ENCODE data around the gene ANTXR2. TPM values are rescaled to one million over a fixed set of nuclear protein-coding genes. Genes with fewer than 3 reads are reported as not detected.
A peak's percentile ranks its signal among the peaks of the same experiment; 100 is the strongest.
"Not testable (repeated sequence)": the region's sequence is repeated elsewhere in the genome, so short reads cannot be mapped to it uniquely, and the experiment has no call there.

Gene ANTXR2
- polyA plus RNA-seq, result 10 to 100 TPM in 2 of 4 donors, 1 to 10 TPM in 2; 3.6 to 41.7 (median 10.5) TPM
- long read RNA-seq, donor 1, full-length matches to known transcripts, result 5 of 5 reads
- long read RNA-seq, donor 1, partial matches to known transcripts, result 0 of 5 reads
- long read RNA-seq, donor 1, other reads (novel, unspliced or antisense), result 0 of 5 reads
- long read RNA-seq, donor 2, full-length matches to known transcripts, result 2 of 2 reads
- long read RNA-seq, donor 2, partial matches to known transcripts, result 0 of 2 reads
- long read RNA-seq, donor 2, other reads (novel, unspliced or antisense), result 0 of 2 reads
- long read RNA-seq, donor 3, full-length matches to known transcripts, result 2 of 2 reads
- long read RNA-seq, donor 3, partial matches to known transcripts, result 0 of 2 reads
- long read RNA-seq, donor 3, other reads (novel, unspliced or antisense), result 0 of 2 reads
- long read RNA-seq, donor 4, result 0 reads
- long read RNA-seq, donor 5, full-length matches to known transcripts, result 1 of 1 reads
- long read RNA-seq, donor 5, partial matches to known transcripts, result 0 of 1 reads
- long read RNA-seq, donor 5, other reads (novel, unspliced or antisense), result 0 of 1 reads
- long read RNA-seq, donor 6, full-length matches to known transcripts, result 1 of 10 reads
- long read RNA-seq, donor 6, partial matches to known transcripts, result 9 of 10 reads
- long read RNA-seq, donor 6, other reads (novel, unspliced or antisense), result 0 of 10 reads
- long read RNA-seq, donor 7, full-length matches to known transcripts, result 10 of 15 reads
- long read RNA-seq, donor 7, partial matches to known transcripts, result 5 of 15 reads
- long read RNA-seq, donor 7, other reads (novel, unspliced or antisense), result 0 of 15 reads
- long read RNA-seq, donor 8, full-length matches to known transcripts, result 3 of 3 reads
- long read RNA-seq, donor 8, partial matches to known transcripts, result 0 of 3 reads
- long read RNA-seq, donor 8, other reads (novel, unspliced or antisense), result 0 of 3 reads
- long read RNA-seq, donor 9, result 0 reads
- long read RNA-seq, donor 10, full-length matches to known transcripts, result 10 of 10 reads
- long read RNA-seq, donor 10, partial matches to known transcripts, result 0 of 10 reads
- long read RNA-seq, donor 10, other reads (novel, unspliced or antisense), result 0 of 10 reads

DNA sequence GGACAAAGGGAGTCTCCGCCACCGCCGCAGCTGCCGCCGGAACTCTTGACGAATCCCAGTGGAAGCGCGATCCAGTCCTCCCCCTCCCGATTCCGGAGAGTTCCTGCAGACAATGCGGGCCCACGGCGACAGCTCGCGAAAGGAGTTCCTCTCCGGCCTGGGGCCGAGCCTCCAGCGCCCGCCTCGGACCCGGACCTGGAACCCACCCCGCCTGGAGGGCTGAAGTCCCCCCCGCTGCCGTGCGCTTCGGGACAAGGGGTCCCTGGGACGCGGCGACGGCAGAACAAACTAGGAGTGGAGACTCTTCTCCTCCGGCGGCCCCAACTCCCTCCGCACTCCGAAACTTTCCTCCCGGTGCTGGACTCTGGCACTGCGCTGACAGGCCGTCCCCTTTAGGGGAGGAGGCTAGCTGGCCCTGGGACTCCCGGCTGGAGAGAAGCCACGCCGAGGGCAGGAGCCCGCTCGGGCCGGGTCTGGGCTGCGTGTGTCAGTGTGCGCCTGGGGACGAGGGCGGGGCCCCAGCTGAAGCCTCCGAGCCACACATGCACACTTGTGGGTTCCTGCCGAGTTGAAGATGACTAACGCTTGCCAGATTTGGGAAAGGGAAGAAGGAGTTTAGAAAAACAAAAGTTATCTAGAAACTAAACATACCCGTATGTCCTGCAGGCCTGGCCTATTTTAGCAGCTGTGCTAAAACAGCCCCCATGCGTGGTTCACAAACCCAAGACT, at the start of gene ANTXR2:
ANTXR2 (minus strand) TSS at position 486 of the 729 bp plus-strand sequence. CDS start 669 bp downstream, outside the sequence.
- FAIRE-seq (no peak), DNase-seq (peak; percentile 86 to 92)
- H3K4me1 ChIP-seq (ENCODE audit: control insufficient read depth in 3 of 3, insufficient read depth in 2 of 3, low read depth in 1 of 3, low read length in 2 of 3), result peaks cover 0 to 26% (median 9%) of the 10 kb centered on the region in 3 donors
- peak within 1 kb of the TSS; percentile 84 to 95 (median 93) for H3K27ac ChIP-seq (ENCODE audit: low read depth in 1 of 3, low read length in 2 of 3)
- H3K27me3 ChIP-seq (ENCODE audit: control insufficient read depth in 3 of 3, insufficient read depth in 3 of 3, low read length in 3 of 3), result no peaks in the 10 kb centered on the region
- H3K4me3 ChIP-seq (ENCODE audit: low read depth in 1 of 3, low read length in 3 of 3), result peak within 1 kb of the TSS; percentile 82 to 94 (median 88)
- WGBS, 3 donors, result 0 to 1% (median 1%) methylated on average over 48 to 52 of the region's 52 CpGs
- H3K36me3 ChIP-seq (ENCODE audit: control insufficient read depth in 3 of 3, insufficient read depth in 2 of 3, low read depth in 1 of 3, low read length in 3 of 3), result peaks cover 0 to 3% (median 0%) of the 10 kb centered on the region in 3 donors
- no peaks in the 10 kb centered on the region for H3K9me3 ChIP-seq (ENCODE audit: control insufficient read depth in 2 of 2, insufficient read depth in 1 of 2, low read depth in 1 of 2, low read length in 1 of 2)

DNA sequence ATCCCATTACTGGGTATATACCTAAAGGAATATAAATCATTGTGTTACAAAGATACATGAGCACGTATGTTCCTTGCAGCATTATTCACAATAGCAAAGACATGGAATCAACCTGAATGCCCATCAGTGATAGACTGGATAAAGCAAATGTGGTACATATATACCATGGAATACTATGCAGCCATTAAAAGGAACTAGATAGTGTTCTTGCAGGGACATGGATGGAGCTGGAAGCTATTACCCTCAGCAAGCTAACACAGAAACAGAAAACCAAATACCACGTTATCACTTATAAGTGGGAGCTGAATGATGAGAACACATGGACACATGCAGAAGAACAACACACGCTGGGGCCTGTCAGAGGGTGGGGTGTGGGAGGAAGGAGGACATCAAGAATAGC, 48.8 kb upstream of the ANTXR2 start:
- not testable (repeated sequence) for H3K27ac ChIP-seq (ENCODE audit: low read depth in 1 of 3, low read length in 2 of 3); H3K36me3 ChIP-seq (ENCODE audit: control insufficient read depth in 3 of 3, insufficient read depth in 2 of 3, low read depth in 1 of 3, low read length in 3 of 3); H3K9me3 ChIP-seq (ENCODE audit: control insufficient read depth in 2 of 2, insufficient read depth in 1 of 2, low read depth in 1 of 2, low read length in 1 of 2); H3K27me3 ChIP-seq (ENCODE audit: control insufficient read depth in 3 of 3, insufficient read depth in 3 of 3, low read length in 3 of 3); H3K4me3 ChIP-seq (ENCODE audit: low read depth in 1 of 3, low read length in 3 of 3); FAIRE-seq; H3K4me1 ChIP-seq (ENCODE audit: control insufficient read depth in 3 of 3, insufficient read depth in 2 of 3, low read depth in 1 of 3, low read length in 2 of 3); DNase-seq
- 88 to 91% (median 90%) methylated on average over 3 of the region's 3 CpGs for whole genome bisulfite sequencing, 3 donors

GRCh38 chr4:80119620-80120019, 46.6 kb upstream of the ANTXR2 start:
- not testable (repeated sequence) for H3K4me3 ChIP-seq (ENCODE audit: low read depth in 1 of 3, low read length in 3 of 3); H3K27me3 ChIP-seq (ENCODE audit: control insufficient read depth in 3 of 3, insufficient read depth in 3 of 3, low read length in 3 of 3); H3K9me3 ChIP-seq (ENCODE audit: control insufficient read depth in 2 of 2, insufficient read depth in 1 of 2, low read depth in 1 of 2, low read length in 1 of 2); DNase-seq; FAIRE-seq; H3K4me1 ChIP-seq (ENCODE audit: control insufficient read depth in 3 of 3, insufficient read depth in 2 of 3, low read depth in 1 of 3, low read length in 2 of 3); H3K36me3 ChIP-seq (ENCODE audit: control insufficient read depth in 3 of 3, insufficient read depth in 2 of 3, low read depth in 1 of 3, low read length in 3 of 3); H3K27ac ChIP-seq (ENCODE audit: low read depth in 1 of 3, low read length in 2 of 3)
- 75 to 79% (median 79%) methylated on average over 3 of the region's 3 CpGs for WGBS, 3 donors

GRCh38 chr4:80116516-80116915, 43.5 kb upstream of the ANTXR2 start:
- H3K9me3 ChIP-seq (ENCODE audit: control insufficient read depth in 2 of 2, insufficient read depth in 1 of 2, low read depth in 1 of 2, low read length in 1 of 2), result no peaks in the 10 kb centered on the region
- no peak overlapping the region for H3K4me3 ChIP-seq (ENCODE audit: low read depth in 1 of 3, low read length in 3 of 3)
- no peaks in the 10 kb centered on the region for H3K27me3 ChIP-seq (ENCODE audit: control insufficient read depth in 3 of 3, insufficient read depth in 3 of 3, low read length in 3 of 3)
- H3K27ac ChIP-seq (ENCODE audit: low read depth in 1 of 3, low read length in 2 of 3), result no peak overlapping the region
- no peaks in the 10 kb centered on the region for H3K4me1 ChIP-seq (ENCODE audit: control insufficient read depth in 3 of 3, insufficient read depth in 2 of 3, low read depth in 1 of 3, low read length in 2 of 3)
- no peak for DNase-seq
- 10 to 58% (median 39%) methylated on average over 1 of the region's 1 CpG for WGBS, 3 donors
- no peak for FAIRE-seq
- no peaks in the 10 kb centered on the region for H3K36me3 ChIP-seq (ENCODE audit: control insufficient read depth in 3 of 3, insufficient read depth in 2 of 3, low read depth in 1 of 3, low read length in 3 of 3)

- no peaks in the 10 kb centered on the region for H3K36me3 ChIP-seq (ENCODE audit: control insufficient read depth in 3 of 3, insufficient read depth in 2 of 3, low read depth in 1 of 3, low read length in 3 of 3)
- 94 to 96% (median 95%) methylated on average over 8 of the region's 8 CpGs for WGBS, 3 donors
- no peaks in the 10 kb centered on the region for H3K27me3 ChIP-seq (ENCODE audit: control insufficient read depth in 3 of 3, insufficient read depth in 3 of 3, low read length in 3 of 3)
- H3K9me3 ChIP-seq (ENCODE audit: control insufficient read depth in 2 of 2, insufficient read depth in 1 of 2, low read depth in 1 of 2, low read length in 1 of 2), result no peaks in the 10 kb centered on the region
- H3K4me1 ChIP-seq (ENCODE audit: control insufficient read depth in 3 of 3, insufficient read depth in 2 of 3, low read depth in 1 of 3, low read length in 2 of 3), result no peaks in the 10 kb centered on the region
- no peak for FAIRE-seq
- DNase-seq, result no peak
- H3K4me3 ChIP-seq (ENCODE audit: low read depth in 1 of 3, low read length in 3 of 3), result no peak overlapping the region
- H3K27ac ChIP-seq (ENCODE audit: low read depth in 1 of 3, low read length in 2 of 3), result no peak overlapping the region
Observed at GRCh38 chr4:80115368-80116181, 42.5 kb upstream of the ANTXR2 start.

- Histone ChIP-seq H3K27me3 (ENCODE audit: control insufficient read depth in 3 of 3, insufficient read depth in 3 of 3, low read length in 3 of 3) (no peaks in the 10 kb centered on the region), H3K9me3 (ENCODE audit: control insufficient read depth in 2 of 2, insufficient read depth in 1 of 2, low read depth in 1 of 2, low read length in 1 of 2) (no peaks in the 10 kb centered on the region)
Observed at GRCh38 chr4:80114732-80115265, 41.8 kb upstream of the ANTXR2 start.

DNA sequence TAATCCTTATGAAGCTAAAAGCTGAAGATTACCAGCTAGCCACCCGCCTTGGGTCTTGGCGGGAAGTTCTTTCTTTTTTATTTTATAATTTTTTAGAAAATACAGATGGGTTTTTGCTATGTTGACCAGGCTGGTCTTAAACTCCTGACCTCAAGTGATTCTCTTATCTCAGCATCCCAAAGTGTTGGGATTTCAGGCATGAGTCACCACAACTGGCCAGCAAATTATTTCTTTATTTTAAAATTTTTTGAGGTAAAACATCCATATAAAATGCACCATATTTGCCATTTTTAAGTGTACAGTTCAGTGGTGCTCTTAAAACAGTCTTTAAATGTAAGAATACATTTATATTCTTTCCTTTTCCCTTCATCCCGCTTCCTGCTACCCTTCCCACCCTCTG, 40.6 kb upstream of the ANTXR2 start:
- H3K27me3 ChIP-seq (ENCODE audit: control insufficient read depth in 3 of 3, insufficient read depth in 3 of 3, low read length in 3 of 3), result no peaks in the 10 kb centered on the region
- DNase-seq (no peak), FAIRE-seq (no peak)
- H3K36me3 ChIP-seq (ENCODE audit: control insufficient read depth in 3 of 3, insufficient read depth in 2 of 3, low read depth in 1 of 3, low read length in 3 of 3), result no peaks in the 10 kb centered on the region
- WGBS, 3 donors, result 87 to 93% (median 91%) methylated on average over 3 of the region's 3 CpGs
- no peaks in the 10 kb centered on the region for H3K4me1 ChIP-seq (ENCODE audit: control insufficient read depth in 3 of 3, insufficient read depth in 2 of 3, low read depth in 1 of 3, low read length in 2 of 3)
- no peaks in the 10 kb centered on the region for H3K9me3 ChIP-seq (ENCODE audit: control insufficient read depth in 2 of 2, insufficient read depth in 1 of 2, low read depth in 1 of 2, low read length in 1 of 2)
- no peak overlapping the region for H3K27ac ChIP-seq (ENCODE audit: low read depth in 1 of 3, low read length in 2 of 3)
- H3K4me3 ChIP-seq (ENCODE audit: low read depth in 1 of 3, low read length in 3 of 3), result no peak overlapping the region

More at GRCh38 chr4:80114732-80115265, 41.8 kb upstream of the ANTXR2 start:
- FAIRE-seq (no peak), DNase-seq (no peak)
- H3K4me1 ChIP-seq (ENCODE audit: control insufficient read depth in 3 of 3, insufficient read depth in 2 of 3, low read depth in 1 of 3, low read length in 2 of 3), result no peaks in the 10 kb centered on the region
- H3K27ac ChIP-seq (ENCODE audit: low read depth in 1 of 3, low read length in 2 of 3), result no peak overlapping the region
- no peak overlapping the region for H3K4me3 ChIP-seq (ENCODE audit: low read depth in 1 of 3, low read length in 3 of 3)
- no peaks in the 10 kb centered on the region for H3K36me3 ChIP-seq (ENCODE audit: control insufficient read depth in 3 of 3, insufficient read depth in 2 of 3, low read depth in 1 of 3, low read length in 3 of 3)

All from small intestine (tissue), 16 donors.